HG03378 (cell line): ENCODE results near the gene C2CD5.
"Not testable (repeated sequence)": the region's sequence is repeated elsewhere in the genome, so short reads cannot be mapped to it uniquely, and the experiment has no call there.

Experiments used
- ATAC-seq: cut with Tn5 transposase; IDR thresholded peaks from one replicate; pipeline ENCODE4 v1.9.1; 2021; ENCODE audit warnings: mild to moderate bottlenecking, moderate library complexity; ENCODE audit not compliant: unreplicated experiment

The C2CD5 gene

DNA sequence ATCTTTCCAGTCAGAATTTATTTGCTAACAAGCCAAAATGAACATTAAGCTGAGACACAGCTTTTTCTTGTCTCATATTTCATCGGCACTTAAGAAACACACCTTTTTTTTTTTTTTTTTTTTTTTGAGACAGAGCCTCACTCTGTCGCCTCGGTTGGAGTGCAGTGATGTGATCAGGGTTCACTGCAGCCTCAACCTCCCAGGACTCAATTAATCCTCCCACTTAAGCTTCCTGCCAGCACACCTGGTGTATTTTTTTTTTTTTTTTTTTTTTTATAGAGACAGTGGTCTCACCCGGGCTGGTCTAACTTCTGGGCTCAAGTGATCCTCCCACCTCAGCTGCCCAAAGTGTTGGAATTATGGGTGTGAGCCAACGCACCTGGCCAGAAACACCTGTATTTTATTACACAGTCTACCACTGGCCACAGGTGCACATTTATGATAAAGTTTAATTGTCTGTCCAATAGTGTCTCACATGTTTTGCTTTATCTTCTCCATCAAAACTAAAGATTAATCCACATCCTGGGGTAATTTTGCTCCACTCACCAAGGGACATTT is 62.7 kb downstream of the C2CD5 start:
- ATAC-seq: no peak

GRCh38 chr12:22480814-22481213 is 63.5 kb downstream of the C2CD5 start:
- ATAC-seq: not testable (repeated sequence)

DNA sequence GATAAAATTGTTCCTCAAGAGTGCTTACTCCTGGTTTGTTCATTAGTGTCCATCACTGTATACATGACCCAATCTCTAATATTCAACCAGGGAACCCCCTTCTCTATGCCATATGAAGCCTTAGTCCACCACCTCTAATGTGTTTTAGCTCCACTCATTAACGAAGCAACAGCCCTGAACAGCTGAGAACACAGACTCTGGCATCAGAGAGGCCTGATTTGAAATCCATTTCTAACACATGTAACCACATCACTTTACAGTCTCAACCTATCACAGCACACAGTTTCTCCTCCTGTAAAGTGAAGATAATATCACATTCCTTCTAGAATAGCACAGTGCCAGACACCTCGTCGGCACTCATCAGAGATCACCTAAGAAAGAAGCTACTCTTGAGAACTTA is 64.3 kb downstream of the C2CD5 start:
- no peak for ATAC-seq

GRCh38 chr12:22477894-22478287 is 66.5 kb downstream of the C2CD5 start:
- peak; percentile 49 for ATAC-seq

DNA sequence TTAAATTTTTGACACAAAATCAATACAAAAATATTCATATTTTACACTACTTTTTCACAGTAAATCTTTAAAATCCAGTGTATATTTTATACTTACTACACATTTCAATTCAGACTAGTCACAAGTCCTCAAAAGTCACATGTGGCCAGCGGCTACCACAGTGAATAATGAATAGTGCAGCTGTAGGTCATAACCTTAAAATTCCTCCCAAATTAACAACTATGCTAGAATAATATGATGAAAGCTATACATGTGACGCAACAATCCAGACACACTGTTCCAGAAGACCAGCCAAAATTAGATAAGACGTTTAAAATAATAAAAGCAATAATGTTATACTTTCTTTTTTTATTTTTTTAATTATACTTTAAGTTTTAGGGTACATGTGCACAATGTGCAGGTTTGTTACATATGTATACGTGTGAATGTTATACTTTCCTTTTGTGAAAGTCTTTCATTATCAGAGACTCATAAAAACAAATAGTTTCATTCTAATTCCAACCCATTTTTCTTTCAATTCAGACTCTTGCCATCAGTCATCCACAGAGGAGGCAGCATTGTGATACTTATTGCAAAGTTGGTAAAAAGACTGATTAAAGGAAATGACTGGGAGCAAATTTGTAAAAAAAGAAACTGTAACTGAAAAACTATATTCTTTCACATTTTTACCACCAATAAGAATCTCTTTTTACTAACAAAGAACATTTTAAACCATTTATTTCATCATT is 67.0 kb downstream of the C2CD5 start:
- ATAC-seq: no peak

GRCh38 chr12:22476133-22476532 is 68.2 kb downstream of the C2CD5 start:
- ATAC-seq: no peak

- no peak for ATAC-seq
These were observed 69.2 kb downstream of the C2CD5 start for GRCh38 chr12:22474970-22475720.

- peak; percentile 47 for ATAC-seq
These were observed 71.1 kb downstream of the C2CD5 start for GRCh38 chr12:22473212-22473611.

DNA sequence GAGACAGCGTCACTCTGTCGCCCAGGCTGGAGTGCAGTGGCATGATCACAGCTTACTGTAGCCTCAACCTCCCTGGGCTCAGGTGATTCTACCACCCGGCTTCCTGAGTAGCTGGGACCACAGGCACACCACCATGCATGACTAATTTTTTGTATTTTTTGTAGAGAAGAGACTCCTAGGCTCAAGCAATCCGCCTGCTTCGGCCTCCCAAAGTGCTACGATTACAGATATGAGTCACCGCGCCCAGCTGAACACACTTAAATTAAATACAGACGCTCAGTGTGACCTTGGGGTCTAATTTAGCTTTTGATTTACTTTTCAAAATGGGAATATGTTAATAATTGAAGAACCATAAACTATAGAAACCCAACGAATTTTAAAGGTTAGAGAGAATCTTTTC is 77.2 kb downstream of the C2CD5 start:
- ATAC-seq: no peak

- ATAC-seq: no peak
These were observed 81.0 kb downstream of the C2CD5 start for GRCh38 chr12:22463306-22463705.

DNA sequence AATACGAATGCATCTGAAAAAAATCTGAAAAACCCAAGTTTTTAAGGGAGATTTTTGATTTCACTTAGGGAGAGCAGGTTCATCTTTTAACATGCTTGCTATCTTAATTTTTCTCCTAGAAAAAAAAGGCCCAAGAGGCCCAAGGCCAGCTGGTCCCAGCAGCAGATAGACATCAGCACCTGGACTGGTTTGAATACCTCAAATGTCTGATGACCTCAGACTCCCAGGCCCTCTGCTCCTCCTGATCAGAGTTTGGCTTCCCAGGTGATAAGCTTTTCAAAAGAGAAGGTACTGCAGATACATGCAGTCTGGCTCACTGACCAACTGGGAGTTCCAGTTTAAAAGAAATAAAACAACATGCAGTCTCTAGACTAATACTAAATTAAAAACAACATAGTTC is 82.6 kb downstream of the C2CD5 start:
- ATAC-seq: no peak

GRCh38 chr12:22459838-22460490 is 84.4 kb downstream of the C2CD5 start:
- peak; percentile 82 for ATAC-seq

- no peak for ATAC-seq
These were observed 85.9 kb downstream of the C2CD5 start for GRCh38 chr12:22458298-22458937.

GRCh38 chr12:22457085-22457484 is 87.3 kb downstream of the C2CD5 start:
- no peak for ATAC-seq

- ATAC-seq: no peak
These were observed 90.8 kb downstream of the C2CD5 start for GRCh38 chr12:22453511-22453910.

DNA sequence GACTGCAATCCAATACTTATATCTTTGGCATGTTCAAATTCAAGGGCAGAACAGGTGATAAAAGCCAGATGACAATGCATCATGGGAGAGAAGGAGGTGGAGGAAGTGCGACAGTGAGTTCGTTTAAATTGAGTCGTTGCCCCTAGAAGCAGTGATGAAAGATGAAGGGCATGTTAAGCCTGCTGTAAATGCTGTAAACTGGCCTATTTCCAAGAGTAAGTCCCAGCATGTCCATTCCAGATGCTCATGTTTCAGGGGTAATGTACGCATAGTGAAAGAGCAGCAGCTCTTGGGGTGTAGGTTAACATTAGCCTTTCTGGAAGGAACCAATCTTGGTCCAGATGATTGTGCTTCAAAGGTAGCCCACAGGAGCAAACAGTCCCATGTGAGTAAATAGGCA is 97.1 kb downstream of the C2CD5 start:
- ATAC-seq: no peak

- not testable (repeated sequence) for ATAC-seq
These were observed 100.1 kb downstream of the C2CD5 start for GRCh38 chr12:22444317-22444665.

GRCh38 chr12:22443379-22444316 is 100.7 kb downstream of the C2CD5 start:
- ATAC-seq: peak; percentile 100

DNA sequence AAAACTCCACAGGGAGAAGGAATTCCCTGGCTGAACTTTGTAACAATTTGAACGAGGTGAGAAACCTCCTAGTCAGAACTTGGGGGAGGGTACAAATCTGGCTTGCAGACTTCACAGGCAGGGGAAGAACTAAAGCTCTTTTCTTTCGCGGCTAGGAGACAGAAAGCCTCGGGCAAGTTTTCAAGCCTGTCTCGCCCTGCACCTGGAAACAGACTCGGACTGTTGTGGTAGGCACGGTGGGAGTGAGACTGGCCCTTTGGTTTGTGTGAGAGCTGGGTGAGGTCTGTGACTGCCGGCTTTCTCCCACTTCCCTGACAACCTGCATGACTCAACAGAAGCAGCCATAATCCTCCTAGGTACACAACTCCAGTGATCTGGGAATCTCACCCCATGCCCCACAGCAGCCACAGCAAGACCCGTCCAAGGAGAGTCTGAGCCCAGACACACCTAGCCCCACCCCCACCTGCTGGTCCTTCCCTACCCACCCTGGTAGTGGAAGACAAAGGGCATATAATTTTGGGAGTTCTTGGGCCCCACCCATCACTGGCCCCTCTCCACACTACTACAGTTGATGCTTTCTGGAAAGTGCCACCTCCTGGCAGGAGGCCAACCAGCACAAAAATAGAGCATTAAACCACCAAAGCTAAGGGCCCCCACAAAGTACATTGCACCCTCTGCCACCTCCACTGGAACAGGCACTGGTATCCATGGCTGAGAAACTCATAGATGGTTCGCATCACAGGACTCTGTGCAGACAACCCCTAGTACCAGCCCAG is 107.1 kb downstream of the C2CD5 start:
- no peak for ATAC-seq
